Activated CD4-positive, alpha-beta T cell treated with anti-CD3 and anti-CD28 coated beads, Interleukin-2, amount 10 ng/mL, durations not matched to agents 7 days and 5 days (primary cell): Measurements from ENCODE around the gene ABCA3. TPM values are rescaled to one million over a fixed set of nuclear protein-coding genes. Genes with fewer than 3 reads are reported as not detected.
"Not testable (repeated sequence)": the region's sequence is repeated elsewhere in the genome, so short reads cannot be mapped to it uniquely, and the experiment has no call there.

ENCODE experiments used
- CTCF ChIA-PET: fragments of 350-600 bp; sonication (Branson Sonifier 250); formaldehyde crosslinking; loops from one replicate; lab custom pipeline; 2021; ENCODE audit warnings: antibody characterized with exemption; lab: Charles Lee
- POLR2A ChIA-PET: fragments of 350-600 bp; sonication (Branson Sonifier 250); formaldehyde crosslinking; loops from one replicate; lab custom pipeline; 2021; ENCODE audit warnings: antibody characterized with exemption; lab: Charles Lee
- DNase-seq: peaks from one replicate; pipeline ENCODE4 v3.0.0-alpha.2; 2020
- H3K27ac Mint-ChIP-seq: one replicate; pipeline ENCODE4 v1.8.0; 2021; ENCODE audit warnings: mild to moderate bottlenecking, moderate library complexity, mixed read lengths
- H3K27me3 Mint-ChIP-seq: one replicate; pipeline ENCODE4 v1.8.0; 2021; ENCODE audit warnings: mixed read lengths
- H3K36me3 Mint-ChIP-seq: one replicate; pipeline ENCODE4 v1.8.0; 2021; ENCODE audit warnings: low read depth, mixed read lengths
- H3K4me1 Mint-ChIP-seq: one replicate; pipeline ENCODE4 v1.8.0; 2021; ENCODE audit warnings: mixed read lengths
- H3K4me3 Mint-ChIP-seq: one replicate; pipeline ENCODE4 v1.8.0; 2021; ENCODE audit warnings: mild to moderate bottlenecking, moderate library complexity, mixed read lengths
- H3K9me3 Mint-ChIP-seq: one replicate; pipeline ENCODE4 v1.8.0; 2021; ENCODE audit warnings: mixed read lengths
- total RNA-seq, 2 experiments: library from RNA; stranded (reverse); gene quantifications; one replicate each; pipeline ENCODE4 v1.2.3, GENCODE V29; 2021

The ABCA3 gene
- total RNA-seq, 2 experiments from 2014 or later: 5.0 to 6.0 TPM

DNA sequence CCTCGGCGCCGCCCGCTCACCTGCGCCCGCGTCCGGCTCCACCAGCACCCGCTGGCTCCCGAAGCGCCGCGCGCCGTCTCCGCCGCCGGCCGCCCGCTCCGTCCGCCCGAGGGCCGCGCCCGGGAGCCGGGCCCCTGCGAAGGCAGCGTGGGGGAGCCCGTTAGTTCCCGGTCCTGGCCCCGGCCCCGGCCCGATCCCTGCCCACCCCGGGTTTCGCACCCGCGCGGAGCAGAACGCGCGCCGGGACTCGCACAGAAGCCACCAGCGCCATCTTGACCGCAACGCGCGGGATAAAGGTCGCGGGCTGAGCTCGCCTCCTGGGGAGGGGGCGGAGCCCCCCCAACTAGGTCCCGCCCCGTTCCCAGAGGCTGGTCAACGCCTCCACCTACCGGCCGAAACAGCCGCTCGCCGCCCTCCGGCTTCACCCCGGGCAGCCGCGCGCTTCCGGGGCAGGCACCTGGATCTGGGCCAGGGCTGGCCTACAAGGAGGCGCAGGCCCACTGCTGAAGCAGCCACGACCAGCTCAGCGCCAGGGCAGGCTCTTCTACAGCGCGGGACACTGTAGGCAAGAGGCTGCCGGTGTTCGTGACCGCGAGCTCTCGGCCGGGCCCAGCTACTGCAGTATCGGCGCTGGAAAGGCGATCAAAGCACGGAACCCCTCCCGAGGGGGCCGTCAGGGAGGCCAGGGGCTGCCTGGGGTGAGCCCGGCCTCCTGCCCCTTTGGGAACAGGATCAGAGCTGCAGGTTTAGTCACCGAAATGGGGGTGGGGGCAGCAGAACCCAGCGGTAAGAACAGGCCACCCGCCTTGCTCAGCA lies 89.0 kb downstream of the ABCA3 start, which contains the start of gene ECI1:
Gene ECI1, minus strand, starts transcription at position 292 of the 816 bp plus-strand sequence. Its CDS starts 21 bp downstream, at position 271.
- no peaks in the 10 kb centered on the region for H3K9me3 Mint-ChIP-seq
- peak; percentile 83 for DNase-seq
- peaks cover 10% of the 10 kb centered on the region for H3K4me1 Mint-ChIP-seq
- CTCF ChIA-PET: interaction anchor here (0.7 to 2.2 kb wide), 11 partner anchors 9 to 57 kb away, joined by 3 to 6 read pairs (median 4); partner anchors contain the start of genes DNASE1L2 and PGP
- peak within 1 kb of the TSS; percentile 92 for H3K4me3 Mint-ChIP-seq
- POLR2A ChIA-PET: interaction anchor here (0.5 to 1.6 kb wide), 4 partner anchors 11 to 547 kb away, joined by 3 read pairs; partner anchors contain the start of gene TRAF7
- H3K27me3 Mint-ChIP-seq: no peaks in the 10 kb centered on the region
- peak within 1 kb of the TSS; percentile 93 for H3K27ac Mint-ChIP-seq
- H3K36me3 Mint-ChIP-seq: peaks cover 24% of the 10 kb centered on the region

DNA sequence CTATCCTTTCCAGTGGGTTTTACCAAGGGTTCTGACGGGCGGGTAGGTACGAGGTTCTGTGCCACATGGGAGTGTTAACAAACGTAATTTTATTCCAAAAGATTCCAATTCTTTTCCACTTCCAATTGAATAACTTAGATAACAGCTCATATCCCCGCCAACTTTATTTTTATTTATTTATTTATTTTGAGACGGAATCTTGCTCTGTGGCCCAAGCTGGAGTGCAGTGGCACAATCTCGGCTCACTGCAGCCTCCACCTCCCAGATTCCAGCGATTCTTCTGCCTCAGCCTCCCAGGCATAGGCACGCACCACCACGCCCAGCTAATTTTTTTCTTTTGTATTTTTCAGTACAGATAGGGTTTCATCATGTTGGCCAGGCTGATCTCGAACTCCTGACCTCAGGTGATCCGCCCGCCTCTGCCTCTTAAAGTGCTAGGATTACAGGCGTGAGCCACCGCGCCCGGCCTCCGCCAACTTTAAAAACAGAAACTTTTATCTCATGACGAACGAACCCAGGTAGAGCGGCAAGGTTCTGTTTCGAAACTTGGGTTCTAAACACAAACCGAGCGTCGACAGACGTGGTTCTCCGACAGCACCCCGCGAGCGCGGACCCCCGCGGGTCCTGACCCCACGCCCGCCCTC lies 89.8 kb downstream of the ABCA3 start:
- Mint-ChIP-seq H3K4me3 (peak overlapping the region; percentile 92), H3K9me3 (no peaks in the 10 kb centered on the region), H3K27ac (peak overlapping the region; percentile 93), H3K4me1 (peaks cover 10% of the 10 kb centered on the region), H3K27me3 (no peaks in the 10 kb centered on the region), H3K36me3 (peaks cover 17% of the 10 kb centered on the region)
- POLR2A ChIA-PET: interaction anchor here (1.4 to 1.6 kb wide), 2 partner anchors 12 to 95 kb away, joined by 3 read pairs; partner anchors contain the start of gene TRAF7
- DNase-seq: peak; percentile 48
- CTCF ChIA-PET: interaction anchor here (0.7 to 2.2 kb wide), 8 partner anchors 8 to 634 kb away, joined by 3 to 6 read pairs (median 3); partner anchors contain the start of gene PGP

DNA sequence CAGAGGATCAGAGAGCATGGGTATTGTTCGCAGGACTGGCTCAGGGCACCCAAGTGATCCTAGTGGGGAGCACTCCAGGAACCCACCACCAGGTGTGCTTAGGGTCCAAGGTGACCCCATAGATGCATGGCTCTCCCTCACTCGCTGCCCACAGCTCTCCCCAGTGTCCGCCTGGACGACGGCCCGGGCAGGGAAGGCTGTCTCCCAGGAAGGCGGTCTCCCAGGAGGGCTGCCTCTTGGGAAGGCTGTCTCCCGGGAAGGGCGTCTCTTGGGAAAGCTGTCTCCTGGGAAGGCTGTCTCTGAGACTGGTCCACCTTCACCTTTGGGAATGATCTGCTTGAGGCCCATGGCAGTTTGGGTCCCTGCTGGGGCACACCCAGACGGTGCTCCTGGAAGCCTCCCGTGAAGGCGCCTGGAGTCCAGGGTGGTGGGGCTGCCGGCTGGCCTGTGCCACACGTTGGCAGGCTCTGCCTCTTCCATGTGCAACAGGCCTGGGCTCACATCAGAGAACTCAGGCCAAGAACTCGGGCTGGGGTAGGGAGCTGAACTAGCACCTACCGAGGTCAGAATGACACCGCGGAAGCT lies 94.1 kb downstream of the ABCA3 start:
- ChIA-PET CTCF (interaction anchor here (0.8 to 1.6 kb wide), 4 partner anchors 10 to 72 kb away, joined by 3 to 4 read pairs (median 4); no protein-coding TSS in a partner anchor), POLR2A (interaction anchor here (0.5 kb wide), 1 partner anchor 11 kb away, joined by 3 read pairs; no protein-coding TSS in a partner anchor)
- H3K27ac Mint-ChIP-seq: no peak overlapping the region
- H3K4me3 Mint-ChIP-seq: no peak overlapping the region
- peaks cover 9% of the 10 kb centered on the region for H3K36me3 Mint-ChIP-seq
- no peak for DNase-seq
- H3K27me3 Mint-ChIP-seq: no peaks in the 10 kb centered on the region
- H3K9me3 Mint-ChIP-seq: no peaks in the 10 kb centered on the region
- H3K4me1 Mint-ChIP-seq: peaks cover 10% of the 10 kb centered on the region

GRCh38 chr16:2244926-2245795 lies 95.4 kb downstream of the ABCA3 start:
- ChIA-PET POLR2A (no interaction called here), CTCF (no interaction called here)
- no peaks in the 10 kb centered on the region for H3K9me3 Mint-ChIP-seq
- no peak overlapping the region for H3K27ac Mint-ChIP-seq
- H3K27me3 Mint-ChIP-seq: no peaks in the 10 kb centered on the region
- DNase-seq: no peak
- H3K4me1 Mint-ChIP-seq: peaks cover 4% of the 10 kb centered on the region
- H3K36me3 Mint-ChIP-seq: peaks cover 9% of the 10 kb centered on the region
- H3K4me3 Mint-ChIP-seq: no peak overlapping the region

DNA sequence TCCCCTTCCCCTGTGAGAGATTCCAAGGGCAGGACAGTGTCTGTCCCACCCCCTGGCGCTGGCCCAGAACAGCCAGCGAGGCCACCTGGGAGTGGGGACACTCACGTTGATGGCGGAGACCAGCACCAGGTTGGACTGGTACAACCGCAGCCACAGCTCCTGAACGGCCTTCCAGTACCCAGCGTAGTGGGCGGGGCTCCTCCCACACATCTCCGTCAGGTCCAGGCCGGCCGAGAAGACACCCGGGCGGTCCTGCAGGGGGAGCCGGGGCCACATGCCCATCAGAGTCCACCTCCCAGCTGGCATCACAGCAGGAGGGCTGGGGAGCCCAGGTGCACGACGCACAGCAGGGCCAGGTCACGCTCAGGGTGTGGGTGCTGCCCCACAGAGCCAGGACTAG lies 96.2 kb downstream of the ABCA3 start:
- H3K27me3 Mint-ChIP-seq: no peaks in the 10 kb centered on the region
- no peak overlapping the region for H3K27ac Mint-ChIP-seq
- no peak overlapping the region for H3K4me3 Mint-ChIP-seq
- peaks cover 3% of the 10 kb centered on the region for H3K4me1 Mint-ChIP-seq
- CTCF ChIA-PET: no interaction called here
- H3K9me3 Mint-ChIP-seq: no peaks in the 10 kb centered on the region
- no peak for DNase-seq
- POLR2A ChIA-PET: no interaction called here
- peaks cover 10% of the 10 kb centered on the region for H3K36me3 Mint-ChIP-seq

GRCh38 chr16:2243781-2244180 lies 96.7 kb downstream of the ABCA3 start:
- DNase-seq: no peak
- POLR2A ChIA-PET: no interaction called here
- CTCF ChIA-PET: no interaction called here

GRCh38 chr16:2243031-2243528 lies 97.4 kb downstream of the ABCA3 start:
- CTCF ChIA-PET: interaction anchor here (1.6 kb wide), 1 partner anchor 9 kb away, joined by 6 read pairs; the partner anchor contains the start of gene ECI1
- Mint-ChIP-seq H3K27me3 (no peaks in the 10 kb centered on the region), H3K9me3 (no peaks in the 10 kb centered on the region), H3K36me3 (peaks cover 10% of the 10 kb centered on the region), H3K27ac (no peak overlapping the region), H3K4me1 (peaks cover 3% of the 10 kb centered on the region), H3K4me3 (no peak overlapping the region)
- DNase-seq: no peak
- POLR2A ChIA-PET: no interaction called here

More at GRCh38 chr16:2243781-2244180, 96.7 kb downstream of the ABCA3 start:
- H3K9me3 Mint-ChIP-seq: no peaks in the 10 kb centered on the region
- no peak overlapping the region for H3K27ac Mint-ChIP-seq
- peaks cover 3% of the 10 kb centered on the region for H3K4me1 Mint-ChIP-seq
- no peak overlapping the region for H3K4me3 Mint-ChIP-seq
- H3K27me3 Mint-ChIP-seq: no peaks in the 10 kb centered on the region
- peaks cover 10% of the 10 kb centered on the region for H3K36me3 Mint-ChIP-seq

GRCh38 chr16:2242598-2242997 lies 97.9 kb downstream of the ABCA3 start:
- DNase-seq: no peak
- no peak overlapping the region for H3K4me3 Mint-ChIP-seq
- H3K36me3 Mint-ChIP-seq: peaks cover 10% of the 10 kb centered on the region
- H3K4me1 Mint-ChIP-seq: peaks cover 3% of the 10 kb centered on the region
- ChIA-PET POLR2A (no interaction called here), CTCF (interaction anchor here (1.6 kb wide), 1 partner anchor 9 kb away, joined by 6 read pairs; the partner anchor contains the start of gene ECI1)
- H3K9me3 Mint-ChIP-seq: no peaks in the 10 kb centered on the region
- no peaks in the 10 kb centered on the region for H3K27me3 Mint-ChIP-seq
- H3K27ac Mint-ChIP-seq: peak overlapping the region; percentile 31

GRCh38 chr16:2240331-2240730 lies 100.2 kb downstream of the ABCA3 start:
- H3K36me3 Mint-ChIP-seq: peaks cover 14% of the 10 kb centered on the region
- H3K27me3 Mint-ChIP-seq, POLR2A ChIA-PET, H3K4me1 Mint-ChIP-seq, DNase-seq, H3K4me3 Mint-ChIP-seq, H3K27ac Mint-ChIP-seq, H3K9me3 Mint-ChIP-seq: not testable (repeated sequence)
- CTCF ChIA-PET: interaction anchor here (0.6 kb wide), 1 partner anchor 947 kb away, joined by 4 read pairs; no protein-coding TSS in a partner anchor

DNA sequence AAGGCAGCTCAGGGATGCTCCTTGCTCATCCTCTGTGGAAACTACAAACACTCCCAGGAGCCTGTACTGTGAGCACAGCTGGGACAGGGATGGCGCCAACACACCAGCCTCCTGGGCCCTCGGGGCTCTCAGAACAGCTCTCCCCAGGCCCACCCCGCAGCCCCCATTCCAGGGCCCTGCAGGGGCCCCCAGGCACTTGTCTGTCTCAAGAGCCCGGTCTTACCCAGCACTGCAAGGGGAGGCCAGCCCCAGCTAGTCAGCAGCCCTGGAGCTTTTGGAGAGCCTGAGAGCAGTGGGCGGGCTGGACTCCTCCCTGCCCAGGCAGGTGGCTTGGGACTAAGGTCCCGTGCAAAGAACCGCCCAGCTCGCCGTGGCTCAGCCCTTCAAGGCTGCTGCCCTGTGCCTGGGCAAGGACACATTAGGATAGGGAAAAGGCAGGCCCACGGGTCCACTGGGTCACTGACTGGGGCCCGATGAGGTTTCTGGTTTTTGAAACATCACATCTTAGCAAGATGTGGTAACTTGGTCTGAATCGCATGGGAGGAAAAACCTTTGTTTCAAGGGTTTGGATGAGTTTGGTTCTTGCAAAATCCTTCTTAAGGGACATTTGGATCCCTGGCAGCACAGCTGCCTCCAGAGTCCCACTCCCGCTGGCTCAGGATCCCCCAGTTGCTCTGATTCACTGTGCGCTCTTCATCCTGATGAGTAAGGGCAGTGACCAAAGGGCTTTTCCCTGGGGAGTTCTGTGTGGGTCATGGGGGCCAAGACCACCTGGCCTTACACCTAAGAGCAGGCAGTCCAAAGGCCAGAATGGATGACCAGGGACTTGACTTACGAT lies 101.5 kb downstream of the ABCA3 start:
- H3K4me1 Mint-ChIP-seq: peaks cover 3% of the 10 kb centered on the region
- H3K4me3 Mint-ChIP-seq: no peak overlapping the region
- no peaks in the 10 kb centered on the region for H3K27me3 Mint-ChIP-seq
- H3K36me3 Mint-ChIP-seq: peaks cover 14% of the 10 kb centered on the region
- ChIA-PET CTCF (interaction anchor here (1.2 to 1.3 kb wide), 2 partner anchors 9 to 12 kb away, joined by 3 to 5 read pairs; partner anchors contain the start of gene ECI1), POLR2A (no interaction called here)
- DNase-seq: no peak
- H3K27ac Mint-ChIP-seq: no peak overlapping the region
- H3K9me3 Mint-ChIP-seq: no peaks in the 10 kb centered on the region
